HG02588 (cell line): ENCODE measurements around the gene SGMS1.
"Not testable (repeated sequence)": the region's sequence is repeated elsewhere in the genome, so short reads cannot be mapped to it uniquely, and the experiment has no call there.

Experiments
- ATAC-seq: cut with Tn5 transposase; IDR thresholded peaks from one replicate; pipeline ENCODE4 v1.9.1; 2021; ENCODE audit warnings: mild to moderate bottlenecking, moderate library complexity; ENCODE audit not compliant: unreplicated experiment

SGMS1 gene

DNA sequence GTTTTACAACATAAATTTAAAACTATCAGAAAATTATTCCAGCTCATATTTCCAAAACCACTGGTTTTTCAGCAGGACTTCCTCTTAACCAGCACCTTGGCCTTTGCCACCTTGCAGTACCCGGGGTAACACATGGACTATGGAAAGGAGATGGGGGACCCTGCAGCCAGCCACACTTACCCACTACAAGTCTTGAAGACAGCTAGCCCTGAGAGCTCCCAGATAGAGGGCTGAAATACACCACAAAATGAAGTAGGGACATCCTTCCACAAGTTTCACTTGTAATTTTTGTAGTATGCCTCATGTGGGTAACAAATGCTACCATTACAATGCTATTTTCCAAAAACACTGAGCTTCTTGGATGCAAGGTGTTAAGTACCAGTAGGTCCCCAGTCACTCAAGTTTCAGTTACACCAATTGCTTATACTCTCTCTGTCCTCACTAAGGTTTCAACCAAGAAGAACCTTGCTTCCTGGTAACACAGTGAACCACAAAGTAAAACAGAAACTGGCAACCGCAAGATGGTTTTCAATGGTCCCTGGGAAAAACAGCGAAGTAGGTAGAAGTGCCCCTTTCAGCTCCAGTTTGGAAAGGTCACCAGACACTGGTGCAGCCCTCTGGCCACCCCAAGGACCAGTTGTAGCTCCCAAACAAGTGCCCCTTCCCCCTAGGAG lies 110.9 kb downstream of the SGMS1 start:
- peak; percentile 49 for ATAC-seq

DNA sequence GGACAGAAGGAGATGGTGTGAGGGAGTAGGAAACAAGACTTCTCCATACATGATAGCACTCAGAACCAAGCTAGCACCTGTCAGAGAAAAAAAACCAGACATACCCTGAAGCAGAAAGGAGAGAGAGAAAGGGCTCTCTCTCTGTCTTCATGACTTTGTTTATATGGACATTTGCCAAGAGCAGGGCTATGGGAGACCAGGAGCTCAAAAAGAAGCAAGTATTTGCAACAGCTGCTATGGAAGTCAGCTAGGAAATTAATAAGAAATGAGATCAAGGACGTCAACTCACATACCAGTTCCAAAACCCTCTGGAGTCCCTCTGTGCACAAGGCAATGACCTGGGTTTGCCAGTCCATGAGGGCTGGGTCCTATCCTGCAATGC lies 111.6 kb downstream of the SGMS1 start:
- peak; percentile 20 for ATAC-seq

DNA sequence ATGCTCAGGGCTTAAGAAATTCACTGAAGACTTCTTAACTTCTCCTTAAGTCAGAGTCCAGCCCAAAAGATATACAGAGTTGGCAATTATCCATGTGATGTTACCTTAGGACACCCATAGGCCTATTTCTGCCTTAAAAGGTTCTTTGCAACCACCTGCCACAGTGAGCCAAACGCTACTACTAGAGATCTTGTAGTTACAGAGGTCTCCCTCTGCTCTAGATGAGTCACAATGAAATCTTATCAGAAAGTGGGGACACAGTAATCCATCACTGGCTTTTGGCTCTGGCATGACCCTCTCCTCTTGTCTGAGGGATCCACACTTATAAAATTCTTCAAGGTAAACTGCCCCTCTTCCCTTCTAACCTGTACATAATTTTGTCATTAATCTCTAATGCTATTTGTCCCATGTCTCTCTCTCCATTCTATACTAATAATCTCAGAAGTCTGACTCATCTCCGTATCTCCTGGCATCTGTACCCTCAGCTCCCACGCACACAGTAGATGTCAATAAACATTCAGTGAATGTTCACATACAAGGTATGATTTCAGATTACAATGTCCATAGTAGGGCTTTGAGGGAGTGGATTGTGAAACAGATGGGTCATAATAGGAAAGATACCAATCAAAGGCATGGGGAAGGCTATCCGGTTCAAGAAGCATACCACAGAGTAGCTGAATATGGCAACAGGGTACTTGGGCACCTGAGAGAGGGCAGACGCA lies 112.1 kb downstream of the SGMS1 start:
- peak; percentile 20 for ATAC-seq

DNA sequence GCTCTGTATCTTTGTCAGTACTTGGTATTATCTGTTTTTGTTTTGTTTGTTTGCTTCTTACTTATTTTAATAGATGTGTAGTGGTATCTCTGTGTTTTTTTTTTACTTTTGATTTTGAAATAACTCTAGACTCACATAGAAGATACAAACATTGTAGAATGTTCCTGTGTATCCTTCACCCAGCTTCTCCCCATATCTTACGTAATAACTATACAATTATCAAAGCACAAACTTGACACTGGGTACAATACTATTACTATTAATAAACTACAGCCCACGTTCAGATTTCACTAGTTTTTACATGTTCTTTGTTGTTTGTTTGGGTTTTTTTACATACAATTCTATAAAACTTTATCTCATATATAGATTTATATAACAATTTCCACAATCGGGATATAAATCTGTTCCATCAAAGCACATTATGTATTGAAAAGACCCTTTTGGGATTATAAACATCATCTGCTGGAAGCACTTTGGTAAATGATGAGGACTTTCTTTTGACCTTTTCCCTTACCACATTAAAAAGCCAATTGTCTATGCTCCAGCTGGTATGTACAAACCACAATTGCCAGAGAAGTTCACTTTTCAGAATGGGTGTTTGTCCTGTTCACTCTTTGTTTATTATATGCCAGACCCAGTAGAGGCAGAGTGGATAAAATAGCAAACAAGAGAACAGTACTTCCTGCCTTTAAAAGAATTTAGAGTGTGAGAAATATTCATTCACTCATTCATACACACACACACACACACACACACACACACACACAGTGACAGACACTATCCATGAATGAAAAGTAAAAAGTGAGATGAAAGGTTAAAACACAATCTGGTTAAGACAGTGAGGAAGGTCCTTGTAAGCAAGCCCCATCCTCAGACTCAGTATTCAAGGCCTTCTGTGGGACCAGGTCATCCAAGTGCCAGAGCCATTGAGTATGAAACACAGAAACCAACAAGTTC lies 113.0 kb downstream of the SGMS1 start:
- ATAC-seq, result no peak

DNA sequence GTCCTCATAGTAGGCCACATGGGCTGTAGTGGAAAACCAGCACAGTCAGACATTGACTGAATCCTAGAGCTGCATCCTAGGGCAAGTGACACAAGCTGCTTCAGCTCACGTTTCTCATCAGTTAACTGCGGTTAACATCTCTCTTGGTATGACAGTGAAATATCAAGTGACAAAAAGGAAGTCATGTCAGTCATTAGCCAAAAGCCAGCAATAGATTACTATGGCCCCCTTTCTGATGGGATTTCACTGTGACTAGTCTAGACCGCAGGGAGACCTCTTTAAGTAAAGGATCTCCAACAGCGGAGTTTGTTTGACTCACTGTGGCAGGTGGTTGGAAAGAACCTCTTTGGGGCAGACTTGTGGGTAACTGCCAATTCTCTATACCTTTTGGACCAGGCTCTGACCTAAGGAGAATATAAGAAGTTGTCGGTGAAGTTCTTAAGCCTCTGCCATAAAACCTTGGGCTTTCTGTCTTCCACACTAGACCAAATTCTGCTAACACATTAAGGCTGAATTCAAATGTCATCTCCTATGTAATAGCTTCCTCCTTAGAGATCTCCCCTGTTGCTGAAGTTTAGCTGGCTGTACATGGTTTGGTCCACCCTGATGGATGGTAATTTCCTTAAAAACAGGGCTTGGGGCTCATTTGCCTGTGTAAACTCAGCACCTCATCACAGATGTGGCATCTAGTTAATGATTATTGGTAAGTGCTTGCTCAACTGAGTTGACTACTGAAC lies 115.3 kb downstream of the SGMS1 start:
- ATAC-seq, result peak; percentile 67

DNA sequence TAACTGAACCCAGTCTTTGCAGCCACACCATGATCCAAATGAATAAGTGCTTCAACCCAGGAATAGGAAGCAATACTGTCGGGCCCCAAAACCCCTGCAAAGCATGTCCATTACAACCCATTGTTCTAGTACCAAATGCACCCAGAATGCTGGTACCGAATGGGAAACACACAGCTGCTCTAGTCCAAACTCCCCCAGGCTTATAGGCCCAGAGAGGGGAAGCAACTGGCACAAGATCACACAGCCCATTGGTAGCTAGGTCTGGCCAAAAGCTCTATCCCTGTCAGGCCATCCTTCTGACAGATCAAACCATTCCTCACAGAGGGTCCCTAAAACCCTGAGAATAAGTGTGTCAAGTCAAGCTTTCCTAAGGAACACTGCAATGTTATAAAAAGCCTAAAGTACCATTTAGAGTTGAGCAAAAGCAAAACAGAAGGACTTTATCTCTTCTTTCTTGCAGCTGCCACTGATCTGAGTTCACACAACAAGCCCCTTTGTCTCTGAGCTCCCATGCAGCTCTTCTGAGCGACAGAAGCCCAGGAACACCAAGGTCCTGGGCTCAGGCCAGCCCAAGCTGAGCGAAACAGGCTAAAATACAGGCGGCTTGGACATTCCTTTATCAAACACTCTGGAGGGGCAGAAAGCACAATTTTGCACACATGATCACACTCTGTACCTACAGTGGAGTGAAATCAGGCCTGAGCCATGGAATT lies 116.7 kb downstream of the SGMS1 start:
- ATAC-seq, result no peak

DNA sequence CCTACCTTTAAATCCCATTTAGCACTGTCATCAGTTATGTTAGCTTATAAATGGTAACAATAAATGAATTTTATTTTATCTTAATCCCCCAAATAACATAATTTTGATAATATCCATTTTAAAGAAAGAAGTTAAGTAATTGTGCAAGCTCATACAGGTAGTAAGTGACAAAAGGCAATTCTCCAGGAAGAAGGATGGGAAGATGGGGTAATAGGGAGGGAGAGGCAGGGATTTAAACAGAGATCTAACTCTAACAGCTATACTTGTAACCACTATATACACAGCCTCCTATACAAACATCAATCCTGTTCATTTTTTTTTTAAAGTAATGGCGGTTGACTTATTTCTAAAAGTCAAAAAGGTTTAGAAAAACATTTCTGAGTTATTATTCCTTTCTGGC lies 119.4 kb downstream of the SGMS1 start:
- ATAC-seq, result no peak

DNA sequence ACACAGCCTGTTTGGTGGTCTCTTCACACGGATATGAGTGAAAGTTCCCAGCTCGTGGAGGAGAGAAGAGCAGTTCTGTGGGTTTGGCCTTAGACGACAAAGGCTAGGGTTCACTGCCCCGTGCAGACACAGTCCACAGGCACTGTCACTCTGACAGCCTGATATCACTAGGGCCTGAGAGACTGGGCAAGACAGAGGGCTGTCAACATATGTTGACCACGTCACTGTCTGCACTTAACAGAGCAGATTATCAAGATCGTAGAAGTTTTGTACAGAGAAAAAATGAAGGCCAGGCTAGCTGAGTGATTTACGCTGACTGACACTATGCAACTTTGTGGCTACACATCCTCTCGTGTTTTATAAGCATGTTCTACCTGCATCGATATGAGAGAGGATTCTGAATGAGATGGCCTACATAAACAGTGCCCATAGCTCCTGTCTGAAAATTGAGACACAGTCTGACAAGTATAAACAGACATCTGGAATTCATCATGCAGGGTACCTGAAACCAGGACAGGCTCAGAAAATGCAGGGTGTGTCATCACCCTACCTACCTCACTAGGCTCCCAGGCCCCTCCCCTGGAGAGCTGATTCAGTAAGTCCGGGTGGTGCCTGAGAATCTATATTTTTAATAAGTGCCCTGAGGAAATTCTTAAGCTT lies 120.0 kb downstream of the SGMS1 start:
- no peak for ATAC-seq

DNA sequence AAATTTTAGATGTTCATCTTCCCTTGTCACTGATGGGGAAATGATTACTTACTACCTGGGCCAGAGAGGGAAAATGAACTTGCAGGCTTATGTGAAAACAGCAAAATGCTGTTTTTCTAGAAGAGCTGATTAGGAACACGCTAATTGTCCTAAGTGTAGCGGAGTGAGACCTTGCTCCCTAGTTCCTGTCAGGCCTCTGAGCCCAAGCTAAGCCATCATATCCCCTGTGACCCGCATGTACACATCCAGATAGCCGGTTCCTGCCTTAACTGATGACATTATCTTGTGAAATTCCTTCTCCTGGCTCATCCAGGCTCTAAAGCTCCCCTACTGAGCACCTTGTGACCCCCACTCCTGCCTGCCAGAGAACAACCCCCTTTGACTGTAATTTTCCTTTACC lies 120.6 kb downstream of the SGMS1 start:
- ATAC-seq, result not testable (repeated sequence)

DNA sequence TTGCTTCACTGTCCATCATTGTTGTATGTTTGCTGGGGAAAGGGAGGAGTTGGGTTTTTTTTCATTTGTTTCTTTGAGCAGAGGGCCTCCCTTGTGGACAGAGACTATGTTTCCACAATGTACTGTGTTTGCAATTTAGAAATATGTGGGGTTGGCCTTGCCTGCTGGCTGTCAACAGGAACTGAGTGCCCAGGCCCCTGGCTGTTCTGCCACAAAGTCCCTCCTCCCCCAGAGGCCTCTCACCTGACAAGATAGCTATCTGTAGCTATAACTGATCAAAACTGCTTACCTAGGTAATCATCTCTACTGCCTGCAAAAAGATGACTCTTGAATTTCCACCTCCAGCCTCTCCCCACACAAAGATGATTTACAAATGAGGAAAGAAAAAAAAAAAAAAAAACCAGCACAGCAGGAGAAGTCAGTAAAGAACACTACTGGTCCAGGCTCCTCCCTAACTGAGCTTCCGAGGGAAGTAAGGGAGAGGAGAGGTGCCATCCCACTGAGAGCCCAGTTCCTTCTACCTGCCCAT lies 121.8 kb downstream of the SGMS1 start:
- no peak for ATAC-seq

DNA sequence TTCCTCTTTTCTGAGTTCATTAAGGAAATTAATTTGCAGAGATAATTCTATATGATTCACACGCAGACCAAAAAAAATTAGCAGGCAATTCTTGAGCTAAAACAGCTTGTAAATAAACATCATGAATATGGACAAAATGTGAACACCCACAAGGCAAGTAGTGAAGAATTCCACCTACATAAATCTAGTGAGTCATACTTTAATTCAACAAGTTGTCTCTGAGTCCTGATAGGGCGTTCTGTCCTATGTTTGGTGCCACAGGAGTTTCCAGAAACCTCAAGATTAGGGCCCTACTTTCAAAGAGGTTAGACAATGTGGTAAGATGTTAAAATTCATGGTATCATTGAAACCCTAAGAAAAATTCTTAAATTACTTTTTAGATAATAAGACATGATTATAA lies 122.3 kb downstream of the SGMS1 start:
- no peak for ATAC-seq

DNA sequence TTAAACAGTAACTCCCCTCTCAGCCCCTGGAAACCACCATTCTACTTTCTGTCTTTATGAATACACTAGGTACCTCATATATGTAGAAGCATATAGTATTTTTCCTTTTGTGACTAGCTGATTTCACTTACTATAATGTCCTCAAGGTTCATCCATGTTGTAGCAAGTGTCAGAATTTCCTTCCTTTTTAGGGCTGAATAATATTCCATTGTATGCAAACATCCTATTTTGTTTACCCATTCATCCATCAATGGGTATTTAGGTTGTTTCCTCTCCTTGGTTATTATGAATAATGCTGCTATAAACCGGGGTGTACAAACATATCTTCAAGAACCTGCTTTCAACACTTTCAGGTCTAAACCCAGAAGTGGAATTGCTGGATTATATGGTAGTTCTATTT lies 125.3 kb downstream of the SGMS1 start:
- ATAC-seq, result no peak

DNA sequence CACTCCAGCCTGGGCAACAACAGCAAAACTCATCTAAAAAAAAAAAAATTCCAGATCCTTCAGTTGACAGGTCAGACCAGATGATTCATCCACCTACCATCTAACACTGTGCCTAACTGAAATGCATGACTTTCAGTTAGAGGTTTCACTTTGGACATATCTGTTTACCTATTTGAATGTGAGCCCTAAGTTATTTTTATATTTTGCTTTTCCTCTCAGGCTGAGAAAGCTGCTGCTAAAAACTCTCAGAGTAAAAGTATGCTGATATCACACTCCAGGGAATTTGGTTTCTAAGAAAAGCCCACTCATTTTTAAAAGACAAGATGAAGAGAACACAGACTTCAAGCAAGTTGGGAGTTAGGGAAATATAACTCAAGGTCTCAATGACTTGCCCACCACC lies 126.0 kb downstream of the SGMS1 start:
- peak; percentile 95 for ATAC-seq

DNA sequence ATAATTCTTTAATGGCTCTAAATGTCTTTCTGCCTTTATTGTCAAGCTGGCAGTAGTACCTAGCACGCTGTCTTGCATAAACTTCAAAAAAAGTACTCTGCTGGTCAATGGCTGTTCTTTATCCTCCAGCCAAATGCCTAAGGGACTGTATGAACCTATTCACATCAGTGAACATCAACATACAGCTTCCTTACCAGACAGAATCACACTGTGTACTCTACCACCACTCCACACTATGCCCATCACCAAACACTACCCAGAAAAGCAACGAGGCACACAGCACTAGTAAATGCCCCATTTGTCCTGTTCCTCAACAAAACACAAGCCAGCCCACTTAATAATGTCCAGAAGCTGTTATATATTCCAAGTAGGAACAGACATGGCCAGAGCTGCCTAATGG lies 127.5 kb downstream of the SGMS1 start:
- no peak for ATAC-seq

DNA sequence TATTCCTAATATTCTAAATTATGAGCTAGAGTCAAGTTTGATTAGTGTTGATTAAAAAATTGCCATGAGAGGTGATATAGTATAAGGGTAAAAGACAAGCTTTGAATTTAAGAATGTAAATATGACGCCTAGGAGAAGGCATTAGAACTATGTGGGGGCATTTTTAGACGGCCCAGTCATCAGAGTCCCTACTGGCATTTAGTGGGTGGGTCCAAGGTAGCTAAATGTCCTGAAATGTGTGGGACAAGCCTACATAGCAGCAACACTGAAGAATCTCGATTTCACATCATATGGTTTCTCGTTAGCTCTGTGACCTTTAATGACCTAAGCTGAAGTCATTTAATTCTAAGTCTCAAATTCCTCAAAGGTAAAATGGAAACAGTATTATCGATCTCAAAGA lies 133.5 kb downstream of the SGMS1 start:
- no peak for ATAC-seq

DNA sequence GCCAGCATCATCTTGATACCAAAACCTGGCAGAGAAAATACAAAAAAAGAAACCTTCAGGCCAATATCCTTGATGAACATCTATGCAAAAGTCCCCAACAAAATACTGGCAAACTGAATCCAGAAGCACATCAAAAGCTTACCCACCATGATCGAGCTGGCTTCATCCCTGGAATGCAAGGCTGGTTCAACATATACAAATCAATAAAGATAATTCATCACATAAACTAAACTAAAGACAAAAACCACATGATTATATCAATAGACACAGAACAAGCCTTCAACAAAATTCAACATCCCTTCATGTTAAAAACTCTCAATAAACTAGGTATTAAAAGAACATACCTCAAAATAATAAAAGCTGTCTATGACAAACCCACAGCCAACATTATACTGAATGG lies 139.2 kb downstream of the SGMS1 start:
- not testable (repeated sequence) for ATAC-seq

DNA sequence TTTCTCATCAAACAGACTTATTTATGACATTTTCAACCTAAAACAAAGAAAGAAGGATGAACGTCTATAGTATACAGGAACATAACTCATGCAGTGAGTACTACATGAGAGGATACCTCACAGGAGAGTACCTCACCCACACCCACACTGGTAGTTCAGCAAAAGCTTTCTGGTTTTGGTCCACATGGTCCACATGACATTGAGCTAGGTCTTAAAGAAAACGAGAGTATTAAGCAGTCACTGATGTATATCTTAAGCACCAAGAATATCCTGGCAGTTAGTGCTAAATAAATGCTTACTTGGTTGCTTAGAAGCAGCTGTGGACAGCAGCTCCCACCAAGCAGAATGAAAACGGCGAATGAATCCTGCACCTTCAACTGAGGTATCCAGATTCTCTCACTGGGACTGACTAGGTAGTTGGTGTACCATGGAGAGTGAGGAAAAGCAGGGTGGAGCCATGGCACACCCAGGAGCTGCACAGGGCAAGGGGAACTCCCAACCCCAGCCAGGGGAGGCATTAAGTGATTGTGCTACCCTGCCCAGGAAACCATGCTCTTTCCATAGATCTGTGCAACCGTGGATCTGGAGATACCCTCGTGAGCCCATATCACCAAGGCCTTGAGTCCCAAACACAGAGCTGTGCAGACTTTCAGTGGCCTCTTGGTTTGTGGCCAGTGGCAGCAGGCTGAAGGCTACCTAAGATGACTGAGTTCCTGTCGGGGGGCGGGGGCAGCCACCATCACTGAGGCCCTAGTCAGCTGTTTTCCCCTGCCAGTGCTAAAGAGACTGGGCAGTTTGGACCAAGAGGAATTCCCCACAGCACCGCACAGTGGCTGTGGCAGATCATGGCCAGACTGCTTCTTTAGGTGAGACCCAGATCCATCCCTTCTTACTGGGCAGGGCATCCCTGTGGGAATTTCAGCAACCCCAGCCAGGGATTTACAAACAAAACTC lies 143.4 kb downstream of the SGMS1 start:
- peak; percentile 76 for ATAC-seq
